Immature natural killer cell (primary cell): ENCODE results near the gene FBP1. TPM values are rescaled to one million over a fixed set of nuclear protein-coding genes. Genes with fewer than 3 reads are reported as not detected.

Experiments used
- DNase-seq, 3 donors: peaks; one replicate each; pipeline ENCODE4 v3.0.0; 2022; ENCODE audit warnings: mixed read lengths in 1 of 3
- H3K27ac Mint-ChIP-seq, 6 donors: one replicate each; pipeline ENCODE4 v1.8.0; 2020; ENCODE audit warnings: mixed read lengths in 6 of 6, mild to moderate bottlenecking in 5 of 6, inconsistent platforms in 4 of 6, moderate library complexity in 3 of 6
- H3K27me3 Mint-ChIP-seq, 3 donors: one replicate each; pipeline ENCODE4 v1.8.0; 2020 to 2021; ENCODE audit warnings: low read depth in 3 of 3, mild to moderate bottlenecking in 3 of 3, mixed read lengths in 3 of 3, moderate library complexity in 3 of 3, inconsistent platforms in 1 of 3
- H3K36me3 Mint-ChIP-seq, 3 donors: one replicate each; pipeline ENCODE4 v1.8.0; 2020; ENCODE audit warnings: mixed read lengths in 3 of 3, inconsistent platforms in 2 of 3, mild to moderate bottlenecking in 2 of 3
- H3K4me1 Mint-ChIP-seq, 2 donors: one replicate each; pipeline ENCODE4 v1.8.0; 2020; ENCODE audit warnings: inconsistent platforms in 2 of 2, mild to moderate bottlenecking in 2 of 2, mixed read lengths in 2 of 2, moderate library complexity in 1 of 2
- H3K4me3 Mint-ChIP-seq, 5 donors: one replicate each; pipeline ENCODE4 v1.8.0; 2020; ENCODE audit warnings: mild to moderate bottlenecking in 5 of 5, mixed read lengths in 5 of 5, inconsistent platforms in 3 of 5, moderate library complexity in 3 of 5
- H3K9me3 Mint-ChIP-seq, 6 donors: one replicate each; pipeline ENCODE4 v1.8.0; 2020; ENCODE audit warnings: mild to moderate bottlenecking in 6 of 6, mixed read lengths in 6 of 6, inconsistent platforms in 4 of 6, moderate library complexity in 3 of 6
- polyA plus RNA-seq, 3 donors: library from polyadenylated mRNA; unstranded; fragments of 300-500 nt; fragmentation: Illumina TruSeq; gene quantifications; one replicate each; pipeline ENCODE4 v1.2.3, GENCODE V29; 2021

FBP1 gene
- polyA plus RNA-seq, 3 donors from 2014 or later: 17.8 to 25.5 (median 22.0) TPM

DNA sequence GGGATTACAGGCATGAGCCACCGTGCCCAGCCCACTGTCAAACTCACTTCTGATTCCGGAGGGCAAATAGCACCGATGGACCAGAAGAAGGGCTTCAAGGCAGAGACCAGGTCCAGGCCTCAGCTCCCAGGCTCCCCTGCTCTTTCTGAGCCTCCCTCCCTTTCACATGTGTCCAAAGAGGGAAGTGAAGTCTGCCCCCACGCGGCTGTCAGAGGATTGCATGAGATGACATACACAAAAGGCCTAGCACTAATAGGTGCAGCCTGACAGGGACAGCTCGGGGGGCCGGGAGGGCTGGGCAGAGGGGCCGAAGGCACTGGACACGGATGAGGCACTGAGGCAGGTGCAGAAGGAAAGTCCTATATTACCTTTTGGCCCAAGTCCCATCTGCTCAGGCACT lies 16.1 kb downstream of the FBP1 start:
- DNase-seq: no peak

DNA sequence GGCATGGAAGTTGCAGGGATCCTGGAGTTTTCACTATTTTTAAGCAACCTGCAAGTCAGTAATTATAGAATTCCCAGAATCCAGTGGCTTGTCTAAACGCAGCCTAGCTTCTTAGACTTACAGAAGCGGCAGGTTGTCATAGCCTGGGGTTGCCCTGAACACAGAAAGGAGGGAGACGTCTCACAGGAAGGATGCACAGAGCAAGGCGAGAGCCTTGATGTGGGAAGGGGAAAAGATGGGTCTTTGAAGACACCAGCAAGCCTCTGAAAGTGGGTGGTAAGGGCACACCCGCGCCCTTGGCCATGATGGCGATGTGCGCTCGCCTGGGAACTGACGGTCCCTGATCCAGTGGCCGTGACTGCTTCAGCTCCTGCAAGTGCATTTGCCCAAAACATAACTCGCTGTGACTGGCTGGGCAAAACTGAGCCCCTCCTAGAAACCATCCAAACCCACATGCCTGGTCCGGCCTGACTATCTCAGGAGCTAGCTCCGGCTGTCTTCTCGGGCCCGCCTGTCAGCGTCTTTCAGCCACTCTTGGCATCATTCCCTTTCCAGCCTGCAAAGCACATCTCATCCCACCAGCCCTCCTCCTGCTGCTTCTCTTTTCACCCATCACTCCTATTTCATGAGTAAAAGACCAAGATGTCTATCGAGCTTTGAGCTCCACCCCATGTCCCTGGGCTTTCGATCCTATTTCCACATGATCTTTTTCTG lies 17.1 kb downstream of the FBP1 start:
- Mint-ChIP-seq H3K4me1 (peaks cover 0 to 1% of the 10 kb centered on the region in 2 donors), H3K9me3 (no peaks in the 10 kb centered on the region), H3K4me3 (no peak overlapping the region), H3K36me3 (peaks cover 4 to 25% (median 13%) of the 10 kb centered on the region in 3 donors), H3K27ac (no peak overlapping the region), H3K27me3 (peaks cover 1 to 10% (median 2%) of the 10 kb centered on the region in 3 donors)
- DNase-seq: no peak

More for the DNA sequence above, 16.1 kb downstream of the FBP1 start:
- Mint-ChIP-seq H3K27ac (no peak overlapping the region), H3K27me3 (peaks cover 1 to 10% (median 2%) of the 10 kb centered on the region in 3 donors), H3K4me1 (peaks cover 0 to 1% of the 10 kb centered on the region in 2 donors), H3K36me3 (peaks cover 4 to 21% (median 13%) of the 10 kb centered on the region in 3 donors), H3K4me3 (no peak overlapping the region), H3K9me3 (no peaks in the 10 kb centered on the region)

DNA sequence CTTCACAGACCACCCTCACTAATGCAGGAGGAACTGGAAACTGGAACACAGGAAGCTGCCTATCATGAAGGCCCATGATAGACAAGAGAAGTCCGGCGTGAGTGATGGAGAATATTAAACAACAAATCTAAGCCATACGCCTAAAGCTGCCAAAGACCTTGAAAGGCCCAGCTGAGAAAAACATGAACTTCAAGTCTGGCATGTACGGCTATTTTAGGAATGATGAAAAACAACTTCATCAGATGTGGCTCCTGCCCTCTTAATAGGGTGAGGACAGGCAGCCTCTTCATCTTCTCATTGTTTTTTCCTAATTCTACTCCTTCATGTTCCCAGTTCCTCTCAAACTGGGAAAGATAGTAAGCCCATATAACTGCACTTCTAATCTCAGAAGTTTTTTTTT lies 20.3 kb downstream of the FBP1 start:
- no peaks in the 10 kb centered on the region for H3K9me3 Mint-ChIP-seq
- peaks cover 2 to 6% of the 10 kb centered on the region in 2 donors for H3K4me1 Mint-ChIP-seq
- H3K27ac Mint-ChIP-seq: no peak overlapping the region
- H3K27me3 Mint-ChIP-seq: peaks cover 0 to 10% (median 2%) of the 10 kb centered on the region in 3 donors
- H3K36me3 Mint-ChIP-seq: peaks cover 7 to 25% (median 17%) of the 10 kb centered on the region in 3 donors
- no peak overlapping the region for H3K4me3 Mint-ChIP-seq
- DNase-seq: no peak

DNA sequence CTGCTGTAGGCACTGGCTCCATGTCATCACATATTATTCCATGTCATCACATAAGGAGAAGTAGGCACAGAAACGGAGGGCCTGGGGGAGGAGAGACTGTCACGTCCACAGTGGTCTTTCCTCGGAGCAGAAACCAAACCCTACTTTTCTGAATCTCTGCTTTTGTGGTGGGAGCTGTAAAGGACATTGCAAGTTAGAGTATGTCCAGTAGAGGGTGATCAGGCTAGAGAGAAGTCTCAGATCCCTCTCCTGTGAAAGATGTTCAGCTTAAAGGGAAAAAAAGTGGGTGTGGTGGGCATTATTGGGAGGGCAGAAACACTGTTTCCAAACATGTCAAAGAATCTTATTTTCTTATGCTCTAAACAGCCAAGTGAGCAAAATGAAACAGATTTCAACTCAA lies 26.3 kb downstream of the FBP1 start:
- DNase-seq: no peak
- H3K27ac Mint-ChIP-seq: no peak overlapping the region
- peaks cover 9 to 11% of the 10 kb centered on the region in 2 donors for H3K4me1 Mint-ChIP-seq
- peaks cover 2 to 8% (median 6%) of the 10 kb centered on the region in 3 donors for H3K27me3 Mint-ChIP-seq
- peak overlapping the region in 1 of 5 donors; percentile 26 for H3K4me3 Mint-ChIP-seq
- peaks cover 3 to 21% (median 17%) of the 10 kb centered on the region in 3 donors for H3K36me3 Mint-ChIP-seq
- H3K9me3 Mint-ChIP-seq: no peaks in the 10 kb centered on the region

DNA sequence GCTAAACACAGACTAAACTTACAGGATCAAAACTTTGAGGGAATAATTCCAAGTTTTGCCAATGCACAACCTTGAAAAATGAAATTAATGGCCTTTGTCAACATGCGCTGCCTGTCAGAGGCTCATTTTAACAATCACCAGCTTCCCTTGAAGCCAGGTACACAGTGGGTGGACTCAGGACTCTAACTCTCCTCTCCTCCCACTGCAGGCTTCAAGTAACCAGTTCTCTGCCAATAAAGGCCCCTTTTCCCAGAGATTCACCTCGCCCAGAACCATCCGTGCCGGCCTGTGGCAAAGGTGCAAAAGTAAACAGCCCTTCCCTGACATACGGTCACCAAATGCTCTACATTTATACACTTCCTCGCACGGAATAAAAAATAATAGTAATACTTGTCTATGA lies 27.2 kb downstream of the FBP1 start:
- Mint-ChIP-seq H3K36me3 (peaks cover 3 to 23% (median 23%) of the 10 kb centered on the region in 3 donors), H3K9me3 (no peaks in the 10 kb centered on the region), H3K27ac (no peak overlapping the region), H3K4me1 (peaks cover 9 to 11% of the 10 kb centered on the region in 2 donors), H3K4me3 (no peak overlapping the region), H3K27me3 (peaks cover 2 to 8% (median 6%) of the 10 kb centered on the region in 3 donors)
- no peak for DNase-seq

DNA sequence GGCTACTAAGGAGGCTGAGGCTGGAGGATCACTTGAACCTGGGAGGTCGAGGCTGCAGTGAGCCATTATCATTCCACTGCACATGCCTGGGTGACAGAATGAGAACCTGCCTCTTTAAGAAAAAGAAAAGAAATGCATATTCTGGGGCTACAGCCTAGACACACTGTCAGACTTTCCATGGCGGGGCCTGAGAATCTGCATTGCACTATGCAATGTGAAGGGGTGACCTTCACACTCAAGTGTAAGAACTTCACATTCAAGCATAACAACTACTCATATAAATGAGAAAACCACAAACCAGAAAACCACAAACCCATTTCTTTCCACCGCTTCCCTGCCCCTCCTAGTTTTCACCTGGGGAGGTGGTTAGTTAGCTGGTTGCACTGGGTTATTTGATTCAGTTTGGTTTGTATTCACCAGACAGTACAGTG lies 27.7 kb downstream of the FBP1 start:
- peaks cover 3 to 26% (median 25%) of the 10 kb centered on the region in 3 donors for H3K36me3 Mint-ChIP-seq
- peaks cover 9 to 11% of the 10 kb centered on the region in 2 donors for H3K4me1 Mint-ChIP-seq
- peak in 1 of 3 donors; percentile 5 for DNase-seq
- peaks cover 2 to 8% (median 6%) of the 10 kb centered on the region in 3 donors for H3K27me3 Mint-ChIP-seq
- H3K27ac Mint-ChIP-seq: no peak overlapping the region
- H3K4me3 Mint-ChIP-seq: peak overlapping the region in 1 of 5 donors; percentile 30
- no peaks in the 10 kb centered on the region for H3K9me3 Mint-ChIP-seq

DNA sequence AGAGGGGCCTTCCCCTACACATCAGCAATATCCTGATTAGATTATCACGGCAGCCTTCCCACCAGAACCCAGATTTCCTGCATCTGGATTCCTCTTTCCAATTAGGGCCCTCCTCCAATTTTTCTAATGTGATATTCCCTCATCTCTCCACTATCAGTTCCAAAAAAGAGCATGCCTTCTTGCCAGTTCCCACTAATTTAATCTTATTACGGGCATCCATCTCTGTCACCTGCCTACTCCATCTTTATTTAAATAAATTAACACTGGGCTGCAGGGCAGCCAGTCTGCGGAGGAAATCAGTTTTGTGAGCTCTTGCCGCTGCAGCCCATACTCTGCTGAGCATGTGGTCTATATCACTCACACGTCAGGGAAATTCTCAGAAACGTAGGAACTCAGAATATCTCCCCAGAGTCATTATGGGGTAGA lies 29.1 kb downstream of the FBP1 start:
- H3K27me3 Mint-ChIP-seq: peaks cover 2 to 12% (median 6%) of the 10 kb centered on the region in 3 donors
- peaks cover 0 to 32% (median 25%) of the 10 kb centered on the region in 3 donors for H3K36me3 Mint-ChIP-seq
- no peak overlapping the region for H3K4me3 Mint-ChIP-seq
- peaks cover 6 to 7% of the 10 kb centered on the region in 2 donors for H3K4me1 Mint-ChIP-seq
- no peak overlapping the region for H3K27ac Mint-ChIP-seq
- no peak for DNase-seq
- H3K9me3 Mint-ChIP-seq: no peaks in the 10 kb centered on the region

DNA sequence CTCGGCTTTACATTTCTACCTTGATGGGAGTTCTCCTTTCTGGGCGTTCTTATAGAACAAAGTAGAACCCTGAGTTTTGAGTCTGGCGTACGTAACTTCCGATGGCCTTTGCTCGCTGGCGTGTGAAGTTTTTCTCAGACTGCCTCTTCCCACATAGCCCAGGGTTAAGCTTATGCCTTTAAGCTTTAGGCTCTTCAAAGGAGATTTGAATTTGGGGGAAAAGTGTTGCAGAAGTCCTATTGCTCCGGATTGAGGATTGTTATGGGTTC lies 32.0 kb downstream of the FBP1 start:
- H3K4me3 Mint-ChIP-seq: no peak overlapping the region
- H3K36me3 Mint-ChIP-seq: peaks cover 4 to 43% (median 29%) of the 10 kb centered on the region in 3 donors
- H3K27me3 Mint-ChIP-seq: peaks cover 5 to 12% (median 7%) of the 10 kb centered on the region in 3 donors
- H3K4me1 Mint-ChIP-seq: peaks cover 11 to 16% of the 10 kb centered on the region in 2 donors
- H3K9me3 Mint-ChIP-seq: no peaks in the 10 kb centered on the region
- DNase-seq: no peak
- no peak overlapping the region for H3K27ac Mint-ChIP-seq

DNA sequence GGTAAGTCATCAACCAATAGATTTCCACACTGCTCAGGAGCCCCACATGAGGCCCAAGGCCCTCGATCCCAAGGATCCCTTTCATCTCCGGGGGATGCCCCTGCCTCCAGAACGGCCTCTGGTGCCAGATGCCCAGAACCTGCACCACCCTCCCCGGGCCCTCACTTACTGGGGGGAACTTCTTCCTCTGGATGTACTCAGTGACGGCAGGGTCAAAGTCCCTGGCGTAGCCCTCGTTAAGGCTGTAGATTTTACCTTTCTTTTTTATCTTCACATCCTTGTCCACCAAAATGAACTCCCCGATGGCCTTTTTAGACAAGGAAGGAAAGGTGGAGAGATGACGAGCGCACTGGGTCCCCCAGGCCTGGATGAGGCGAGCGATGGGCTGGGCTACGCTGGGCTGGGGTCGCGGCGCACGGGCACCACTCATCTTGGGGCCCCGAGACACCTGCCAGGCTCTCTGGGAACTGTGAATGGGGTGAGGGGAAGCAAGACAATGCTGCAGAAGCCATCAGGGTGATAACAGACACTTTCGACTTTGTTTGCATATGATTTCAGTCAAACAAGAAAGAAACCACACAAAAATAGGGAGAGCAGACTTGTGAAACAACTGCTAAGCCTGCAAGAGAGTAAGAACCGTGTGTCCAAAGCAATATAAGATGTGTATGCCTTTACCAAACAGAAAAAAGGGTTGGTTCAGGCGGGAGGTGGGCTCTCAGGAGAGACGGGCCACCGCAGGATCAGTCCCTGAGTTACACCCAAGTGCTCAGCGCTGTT lies 32.5 kb downstream of the FBP1 start:
- H3K4me3 Mint-ChIP-seq: no peak overlapping the region
- H3K9me3 Mint-ChIP-seq: no peaks in the 10 kb centered on the region
- peaks cover 4 to 43% (median 29%) of the 10 kb centered on the region in 3 donors for H3K36me3 Mint-ChIP-seq
- no peak for DNase-seq
- peaks cover 9 to 13% of the 10 kb centered on the region in 2 donors for H3K4me1 Mint-ChIP-seq
- peak overlapping the region in 1 of 6 donors; percentile 47 for H3K27ac Mint-ChIP-seq
- peaks cover 3 to 9% (median 6%) of the 10 kb centered on the region in 3 donors for H3K27me3 Mint-ChIP-seq

DNA sequence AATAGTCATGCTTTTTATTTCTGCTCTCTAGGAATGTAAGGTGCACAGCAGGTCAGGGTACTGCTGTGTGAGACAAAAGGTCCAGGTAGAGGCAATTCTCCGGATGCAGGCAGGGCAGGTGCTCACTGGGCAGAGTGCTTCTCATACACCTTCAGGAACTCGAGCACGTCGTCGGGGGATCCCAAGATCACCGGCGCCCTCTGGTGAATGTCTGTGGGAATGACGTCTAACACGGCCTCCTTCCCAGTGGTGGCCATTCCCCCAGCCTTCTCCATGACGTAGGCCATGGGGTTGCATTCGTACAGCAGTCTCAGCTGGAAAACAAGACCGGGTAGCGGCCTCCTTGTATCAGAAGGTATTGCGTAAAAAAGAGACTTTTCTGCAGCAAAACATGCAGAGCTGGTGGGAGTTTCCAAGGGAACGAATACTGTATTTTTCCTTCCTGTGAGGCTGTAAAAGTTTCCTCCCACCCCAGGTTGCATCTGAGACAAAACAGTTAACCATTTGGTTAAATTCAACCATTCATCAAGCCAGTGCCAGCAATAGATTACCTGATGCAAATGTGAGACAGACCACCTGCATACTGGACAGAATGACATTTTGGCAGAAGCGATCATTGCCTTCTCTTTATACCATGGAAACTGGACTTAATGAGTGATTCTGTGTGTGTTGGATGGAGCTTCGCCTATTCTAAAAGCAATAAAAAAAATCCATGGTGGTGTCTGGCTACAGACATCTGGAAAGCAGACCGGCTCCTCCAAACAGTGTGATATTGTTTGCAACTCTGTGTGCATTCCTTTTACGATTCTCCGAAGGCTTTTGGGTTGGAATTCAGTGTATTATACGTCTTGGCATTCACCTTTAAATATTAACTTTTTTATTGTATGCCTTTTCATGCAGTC lies 35.8 kb downstream of the FBP1 start:
- Mint-ChIP-seq H3K36me3 (peaks cover 4 to 26% (median 16%) of the 10 kb centered on the region in 3 donors), H3K4me1 (peaks cover 6 to 10% of the 10 kb centered on the region in 2 donors), H3K4me3 (no peak overlapping the region), H3K27me3 (peaks cover 2 to 7% (median 3%) of the 10 kb centered on the region in 3 donors), H3K27ac (no peak overlapping the region), H3K9me3 (no peaks in the 10 kb centered on the region)
- peak; percentile 23 to 31 (median 23) for DNase-seq

DNA sequence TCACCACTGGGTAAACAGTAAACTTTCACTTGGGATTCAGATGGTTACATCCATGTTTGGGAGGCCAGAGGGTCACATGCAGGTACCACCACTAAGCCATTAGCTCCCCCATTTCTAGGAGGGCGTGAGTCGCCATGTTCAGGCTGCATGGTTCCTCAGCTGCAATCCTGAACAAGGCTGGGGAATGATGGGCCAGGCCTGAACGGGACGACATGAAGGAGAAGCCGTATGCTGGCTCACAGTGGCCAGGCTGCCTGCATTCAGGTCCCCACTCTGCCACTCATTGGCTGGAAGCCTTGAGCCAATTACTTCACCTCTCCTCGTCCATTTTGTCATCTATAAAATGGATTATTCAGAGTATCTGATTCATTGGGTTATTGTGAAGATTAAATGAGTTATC lies 36.7 kb downstream of the FBP1 start:
- Mint-ChIP-seq H3K4me3 (no peak overlapping the region), H3K9me3 (no peaks in the 10 kb centered on the region), H3K36me3 (peaks cover 4 to 26% (median 16%) of the 10 kb centered on the region in 3 donors), H3K27me3 (peaks cover 2 to 6% (median 3%) of the 10 kb centered on the region in 3 donors), H3K4me1 (peaks cover 6 to 10% of the 10 kb centered on the region in 2 donors), H3K27ac (no peak overlapping the region)
- DNase-seq: no peak

DNA sequence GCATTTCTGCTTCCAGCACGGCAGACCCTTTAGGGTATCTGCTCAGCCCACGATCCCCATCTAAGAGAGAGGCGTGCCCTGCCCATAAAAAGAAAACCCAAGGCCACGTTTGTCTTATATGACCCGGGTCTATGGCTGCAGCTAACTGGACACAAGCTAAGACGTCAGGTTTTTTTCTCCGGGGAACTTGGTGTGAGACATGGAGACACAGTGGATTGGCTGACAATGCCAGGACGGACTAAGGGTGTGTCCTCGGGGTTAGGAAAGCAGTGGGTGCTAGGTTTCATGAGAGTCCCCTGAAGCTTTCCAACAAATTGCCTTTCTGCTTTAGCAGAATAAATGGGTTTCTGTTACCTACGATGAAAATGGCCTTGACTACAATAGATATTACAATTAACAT lies 38.6 kb downstream of the FBP1 start:
- DNase-seq: no peak
- Mint-ChIP-seq H3K4me1 (peaks cover 6 to 10% of the 10 kb centered on the region in 2 donors), H3K36me3 (peaks cover 4 to 16% (median 4%) of the 10 kb centered on the region in 3 donors), H3K27me3 (peaks cover 2 to 3% (median 2%) of the 10 kb centered on the region in 3 donors), H3K4me3 (no peak overlapping the region), H3K27ac (no peak overlapping the region), H3K9me3 (no peaks in the 10 kb centered on the region)

DNA sequence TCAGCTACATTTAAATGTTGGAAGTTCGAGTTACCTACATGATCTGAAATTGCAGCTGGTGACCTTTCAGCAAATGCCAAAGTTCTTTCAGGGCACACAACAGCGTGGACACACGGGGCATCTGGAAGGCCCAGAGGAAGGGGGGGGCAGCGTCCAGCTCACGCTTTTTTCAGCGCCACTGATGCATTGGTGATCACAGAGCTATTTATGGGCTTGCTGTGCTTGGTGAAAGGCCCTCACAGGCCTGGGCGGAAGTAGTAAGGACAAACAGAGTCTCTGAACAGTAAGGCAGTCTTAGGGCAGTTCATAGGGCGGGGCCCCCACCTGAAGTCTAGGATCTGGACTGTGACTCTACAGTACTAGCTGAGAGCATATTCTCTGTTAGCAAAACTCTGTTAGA lies 39.1 kb downstream of the FBP1 start:
- H3K27me3 Mint-ChIP-seq: peaks cover 2 to 3% (median 2%) of the 10 kb centered on the region in 3 donors
- H3K4me1 Mint-ChIP-seq: peaks cover 6 to 10% of the 10 kb centered on the region in 2 donors
- H3K36me3 Mint-ChIP-seq: peaks cover 4 to 11% (median 4%) of the 10 kb centered on the region in 3 donors
- DNase-seq: no peak
- no peak overlapping the region for H3K4me3 Mint-ChIP-seq
- no peak overlapping the region for H3K27ac Mint-ChIP-seq
- no peaks in the 10 kb centered on the region for H3K9me3 Mint-ChIP-seq
